Thyroid gland (tissue), 4 donors: Measurements from ENCODE around the gene COL4A1. TPM values are rescaled to one million over a fixed set of nuclear protein-coding genes. Genes with fewer than 3 reads are reported as not detected.
A peak's percentile ranks its signal among the peaks of the same experiment; 100 is the strongest.

Experiments
- DNase-seq, 2 donors: peaks; one replicate each; pipeline ENCODE4 v3.0.0-alpha.2; 2019
- H3K27ac ChIP-seq, 3 donors: fragments of 200-600 bp; sonication (generic); 1 replicate in 2 of 3; 2 replicates in 1 of 3; pipeline ENCODE4 v1.5.1; 2016 to 2019; ENCODE audit warnings: mild to moderate bottlenecking in 1 of 3, moderate library complexity in 1 of 3
- H3K27me3 ChIP-seq: fragments of 200-600 bp; sonication (generic); one replicate; pipeline ENCODE4 v1.5.1; 2019
- H3K36me3 ChIP-seq, 2 donors: fragments of 200-600 bp; sonication (generic); one replicate each; pipeline ENCODE4 v1.5.1; 2016 to 2019
- H3K4me1 ChIP-seq, 2 donors: fragments of 200-600 bp; sonication (generic); one replicate each; pipeline ENCODE4 v1.5.1; 2017 to 2019
- H3K4me3 ChIP-seq, 3 donors: fragments of 200-600 bp; sonication (generic); replicated peaks in 1 of 3; 1 replicate in 2 of 3; 2 replicates in 1 of 3; pipeline ENCODE4 v1.5.1; 2016; ENCODE audit warnings: mild to moderate bottlenecking in 1 of 3
- H3K9me3 ChIP-seq: fragments of 200-600 bp; sonication (generic); one replicate; pipeline ENCODE4 v1.5.1; 2017
- CTCF ChIP-seq, 6 experiments: fragments of 200-600 bp in 3 of 6; fragments of 450-650 bp in 3 of 6; sonication (generic) in 3 of 6; IDR thresholded peaks; one replicate each; pipeline ENCODE4 v1.5.1; 2016 to 2019; ENCODE audit warnings: antibody characterized with exemption in 6 of 6, mild to moderate bottlenecking in 2 of 6, inconsistent platforms in 1 of 6, moderate library complexity in 1 of 6
- POLR2A ChIP-seq, 2 donors: fragments of 450-650 bp; IDR thresholded peaks; one replicate each; pipeline ENCODE4 v1.6.1; 2017; ENCODE audit warnings: antibody characterized with exemption in 2 of 2, mild to moderate bottlenecking in 2 of 2, moderate library complexity in 1 of 2
- WGBS, 2 donors: methylation state at CpG; one replicate each; pipeline ENCODE4 v1.1.5; 2017; 5-methylcytosine and 5-hydroxymethylcytosine counted together
- intact Hi-C: fragments of 100-400 bp; cut with DNase I; formaldehyde crosslinking; loops from one replicate; pipeline ENCODE4 v1.15.1; 2023
- total RNA-seq, 4 donors: library from RNA; depleted of rRNA; stranded (reverse); fragments of >200 nt; gene quantifications; one replicate each; pipeline ENCODE4 v1.2.3, GENCODE V29; 2016

Gene COL4A1
- total RNA-seq, 4 donors from 2014 or later, result 71.3 to 161 (median 112) TPM

- no peak for DNase-seq
- TF ChIP-seq POLR2A (IDR thresholded peaks at IDR 0.05) (no peak), CTCF (IDR thresholded peaks at IDR 0.05) (no peak)
- no peak overlapping the region for H3K27ac ChIP-seq
Observed at GRCh38 chr13:110275931-110276552, 30.9 kb downstream of the COL4A1 start.

GRCh38 chr13:110274687-110275086 is 32.3 kb downstream of the COL4A1 start:
- Histone ChIP-seq H3K4me1 (peaks cover 0 to 13% of the 10 kb centered on the region in 2 donors), H3K36me3 (no peaks in the 10 kb centered on the region), H3K9me3 (no peaks in the 10 kb centered on the region), H3K4me3 (no peak overlapping the region), H3K27ac (no peak overlapping the region), H3K27me3 (no peaks in the 10 kb centered on the region)
- intact Hi-C loops, result no loop called here
- 82 to 86% methylated on average over 5 of the region's 5 CpGs for WGBS, 2 donors
- DNase-seq, result peak in 1 of 2 donors; percentile 32
- no peak for TF ChIP-seq POLR2A (IDR thresholded peaks at IDR 0.05)
- peak in 3 of 6 experiments; percentile 21 to 39 (median 37) for TF ChIP-seq CTCF (IDR thresholded peaks at IDR 0.05)

More at GRCh38 chr13:110275931-110276552, 30.9 kb downstream of the COL4A1 start:
- H3K4me1 ChIP-seq, result peaks cover 0 to 9% of the 10 kb centered on the region in 2 donors
- H3K9me3 ChIP-seq, result no peaks in the 10 kb centered on the region
- intact Hi-C loops, result no loop called here
- H3K36me3 ChIP-seq, result no peaks in the 10 kb centered on the region
- WGBS, 2 donors, result 76 to 77% methylated on average over 16 of the region's 16 CpGs
- no peak overlapping the region for H3K4me3 ChIP-seq
- H3K27me3 ChIP-seq, result no peaks in the 10 kb centered on the region

- WGBS, 2 donors, result 86 to 93% methylated on average over 6 of the region's 6 CpGs
- intact Hi-C loops, result no loop called here
- Histone ChIP-seq H3K27me3 (no peaks in the 10 kb centered on the region), H3K4me3 (no peak overlapping the region), H3K9me3 (no peaks in the 10 kb centered on the region), H3K36me3 (no peaks in the 10 kb centered on the region), H3K4me1 (peaks cover 0 to 18% of the 10 kb centered on the region in 2 donors), H3K27ac (no peak overlapping the region)
- TF ChIP-seq POLR2A (IDR thresholded peaks at IDR 0.05), result no peak
- no peak for TF ChIP-seq CTCF (IDR thresholded peaks at IDR 0.05)
- no peak for DNase-seq
Observed at GRCh38 chr13:110273254-110273653, 33.7 kb downstream of the COL4A1 start.

GRCh38 chr13:110272651-110273050 is 34.3 kb downstream of the COL4A1 start:
- TF ChIP-seq POLR2A (IDR thresholded peaks at IDR 0.05) (no peak), CTCF (IDR thresholded peaks at IDR 0.05) (no peak)
- Histone ChIP-seq H3K27me3 (no peaks in the 10 kb centered on the region), H3K4me3 (no peak overlapping the region), H3K4me1 (peaks cover 0 to 19% of the 10 kb centered on the region in 2 donors), H3K36me3 (no peaks in the 10 kb centered on the region), H3K27ac (no peak overlapping the region), H3K9me3 (no peaks in the 10 kb centered on the region)
- no peak for DNase-seq
- intact Hi-C loops, result no loop called here
- WGBS, 2 donors, result 92 to 93% methylated on average over 6 of the region's 6 CpGs

GRCh38 chr13:110272227-110272626 is 34.7 kb downstream of the COL4A1 start:
- WGBS, 2 donors, result 86 to 97% methylated on average over 5 of the region's 5 CpGs
- H3K4me3 ChIP-seq, result no peak overlapping the region
- no peaks in the 10 kb centered on the region for H3K27me3 ChIP-seq
- peaks cover 0 to 19% of the 10 kb centered on the region in 2 donors for H3K4me1 ChIP-seq
- intact Hi-C loops, result no loop called here
- no peaks in the 10 kb centered on the region for H3K9me3 ChIP-seq
- no peak overlapping the region for H3K27ac ChIP-seq
- DNase-seq, result no peak
- no peaks in the 10 kb centered on the region for H3K36me3 ChIP-seq
- TF ChIP-seq POLR2A (IDR thresholded peaks at IDR 0.05) (no peak), CTCF (IDR thresholded peaks at IDR 0.05) (no peak)
